T1000 (cell line): Measurements from ENCODE around the gene CCN6.

Experiments
- DNase-seq: peaks from one replicate; lab custom pipeline; 2025; ENCODE audit warnings: mixed read lengths; lab: John Stamatoyannopoulos, UW

CCN6 gene

DNA sequence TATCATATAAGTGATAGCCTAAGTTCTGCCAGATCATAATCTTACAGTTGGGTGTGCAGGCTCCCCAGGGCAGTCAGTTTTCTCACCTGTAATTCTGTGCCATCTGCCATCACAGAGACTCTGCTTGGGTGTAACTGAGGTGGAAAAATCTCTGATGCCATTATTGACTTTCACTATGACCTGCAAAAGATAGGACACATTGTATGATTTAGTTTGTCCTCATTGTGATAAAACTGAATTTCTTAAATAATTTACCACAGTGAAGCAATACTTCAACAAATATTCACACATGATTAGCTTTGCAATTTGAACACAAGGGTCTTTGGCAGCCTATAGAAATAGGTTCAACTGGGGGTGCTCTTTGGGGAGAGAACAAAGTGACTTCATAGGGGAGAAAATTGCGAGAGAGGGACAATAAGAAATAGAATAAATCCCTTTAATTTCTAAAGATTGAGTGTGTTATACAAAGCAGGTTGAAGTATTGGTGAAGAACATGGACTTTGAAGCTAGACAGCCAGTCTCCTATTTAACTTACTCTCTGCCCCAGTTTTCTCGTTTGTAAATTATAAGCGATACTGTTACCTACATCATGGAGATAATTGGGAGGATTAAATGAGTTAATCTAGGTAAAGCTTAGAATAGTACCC is 60.8 kb downstream of the CCN6 start:
- DNase-seq, result no peak

DNA sequence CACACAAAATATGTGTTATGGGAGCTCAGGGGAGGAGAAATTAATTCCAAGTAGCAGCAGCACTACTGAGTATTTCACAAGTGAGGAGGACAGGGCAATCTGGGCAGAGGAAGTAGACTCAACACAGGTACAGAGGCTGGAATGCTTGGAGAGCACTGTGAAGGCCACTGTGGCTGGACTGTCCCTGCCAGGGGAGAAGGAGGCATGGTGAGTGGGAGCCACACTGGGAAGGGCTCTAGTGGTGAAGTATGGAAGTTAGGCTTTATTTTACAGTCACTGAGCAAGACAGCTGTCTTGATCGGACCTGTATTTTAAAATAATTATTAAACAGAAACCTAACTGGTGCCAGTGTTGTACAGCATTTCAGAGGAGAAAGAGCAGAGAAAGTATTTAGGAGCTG is 62.3 kb downstream of the CCN6 start:
- DNase-seq, result no peak

DNA sequence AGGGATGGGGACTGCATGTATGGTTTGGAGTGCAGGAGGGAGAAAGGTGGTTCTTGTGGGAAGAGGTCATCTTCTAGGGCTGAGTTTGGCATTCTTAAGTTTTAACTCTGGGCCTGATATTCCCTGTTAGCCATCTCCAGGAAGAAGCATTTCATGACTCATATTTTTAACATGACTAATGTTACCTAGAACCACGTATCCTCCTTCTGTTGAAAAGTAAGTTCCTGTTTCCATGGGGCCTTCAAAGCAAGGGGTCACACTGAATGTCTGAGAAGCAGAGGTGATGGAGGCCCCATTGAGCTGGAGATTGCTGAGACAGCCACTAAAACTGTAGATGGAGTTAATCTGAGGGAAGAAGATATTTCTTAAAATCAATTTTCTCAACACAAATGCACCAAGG is 63.6 kb downstream of the CCN6 start:
- DNase-seq, result no peak

DNA sequence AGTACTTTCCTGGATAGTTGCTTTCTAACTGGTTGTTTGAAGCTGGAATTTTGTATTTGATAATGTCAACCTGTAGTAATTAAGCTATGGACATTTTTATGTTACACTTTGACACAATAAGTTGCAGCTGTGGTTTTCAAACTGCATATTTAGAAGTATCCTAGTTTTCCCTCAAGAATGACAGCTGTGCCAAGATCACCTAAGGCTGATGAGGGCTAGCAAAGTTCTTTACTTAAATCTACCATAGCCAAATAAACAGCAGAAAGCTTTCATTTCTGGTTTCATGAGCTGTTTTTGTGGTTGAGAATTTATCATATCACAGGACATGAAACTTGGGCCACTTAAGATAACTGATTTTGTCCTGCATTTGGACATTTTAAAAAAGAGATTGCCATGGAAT is 64.1 kb downstream of the CCN6 start:
- no peak for DNase-seq
